HFFc6 (cell line): ENCODE results near the gene TSPAN2. TPM values are rescaled to one million over a fixed set of nuclear protein-coding genes. Genes with fewer than 3 reads are reported as not detected.

Experiments
- DNase-seq: peaks from one replicate; pipeline ENCODE4 v3.0.0-alpha.2; 2018
- H3K27ac Mint-ChIP-seq: 2 replicates; pipeline ENCODE4 v1.8.0; 2020; ENCODE audit warnings: mild to moderate bottlenecking, mixed read lengths
- H3K27me3 Mint-ChIP-seq: 2 replicates; pipeline ENCODE4 v1.8.0; 2021; ENCODE audit warnings: mild to moderate bottlenecking, moderate library complexity, mixed read lengths; ENCODE audit not compliant: insufficient read depth
- H3K36me3 Mint-ChIP-seq: 2 replicates; pipeline ENCODE4 v1.8.0; 2021; ENCODE audit warnings: low read depth, mixed read lengths
- H3K4me1 Mint-ChIP-seq: 2 replicates; pipeline ENCODE4 v1.8.0; 2020; ENCODE audit warnings: low read depth, mixed read lengths
- H3K4me3 Mint-ChIP-seq: 2 replicates; pipeline ENCODE4 v1.8.0; 2020; ENCODE audit warnings: mild to moderate bottlenecking, moderate library complexity, mixed read lengths
- H3K9me3 Mint-ChIP-seq: 2 replicates; pipeline ENCODE4 v1.8.0; 2020; ENCODE audit warnings: mild to moderate bottlenecking, mixed read lengths
- CTCF ChIP-seq: fragments of 200-600 bp; sonication (generic); IDR thresholded peaks from 2 replicates; pipeline ENCODE4 v1.5.0; 2021; ENCODE audit warnings: antibody characterized with exemption, mild to moderate bottlenecking
- total RNA-seq, 6 experiments: library from RNA; stranded (reverse); fragmentation: NEBNext Ultra II Directional; extraction: Animal tissue kit (Norgen Biotek cat#: 25700); gene quantifications; 2 replicates in 1 of 6; 3 replicates in 5 of 6; pipeline ENCODE4 v1.2.3, GENCODE V29; 2021

TSPAN2 gene
- total RNA-seq, 6 experiments from 2014 or later = 4.2 to 6.9 (median 5.1) TPM

GRCh38 chr1:115115521-115116161 lies 26.3 kb upstream of the TSPAN2 start:
- peaks cover 15% of the 10 kb centered on the region for H3K9me3 Mint-ChIP-seq
- peaks cover 51% of the 10 kb centered on the region for H3K4me1 Mint-ChIP-seq
- H3K27me3 Mint-ChIP-seq = no peaks in the 10 kb centered on the region; the same call in 1 of the 2 replicates
- peak overlapping the region; percentile 17; the same call in 1 of the 2 replicates for H3K27ac Mint-ChIP-seq
- no peak for TF ChIP-seq CTCF
- H3K36me3 Mint-ChIP-seq = peaks cover 20% of the 10 kb centered on the region
- no peak overlapping the region for H3K4me3 Mint-ChIP-seq
- no peak for DNase-seq

GRCh38 chr1:115114308-115114707 lies 25.0 kb upstream of the TSPAN2 start:
- H3K4me3 Mint-ChIP-seq = no peak overlapping the region
- H3K27me3 Mint-ChIP-seq = no peaks in the 10 kb centered on the region; the same call in 1 of the 2 replicates
- H3K9me3 Mint-ChIP-seq = peaks cover 10% of the 10 kb centered on the region
- H3K27ac Mint-ChIP-seq = peak overlapping the region; percentile 88
- H3K4me1 Mint-ChIP-seq = peaks cover 51% of the 10 kb centered on the region
- DNase-seq = no peak
- TF ChIP-seq CTCF = no peak
- H3K36me3 Mint-ChIP-seq = 0 out of 2 replicates have a peak, but pooled peaks cover 8% of the 10 kb centered on the region

GRCh38 chr1:115113766-115114165 lies 24.5 kb upstream of the TSPAN2 start:
- H3K27ac Mint-ChIP-seq = peak overlapping the region; percentile 88
- H3K4me1 Mint-ChIP-seq = peaks cover 49% of the 10 kb centered on the region
- no peak for TF ChIP-seq CTCF
- no peak for DNase-seq
- no peaks in the 10 kb centered on the region; the same call in 1 of the 2 replicates for H3K27me3 Mint-ChIP-seq
- H3K4me3 Mint-ChIP-seq = no peak overlapping the region; the same call in 1 of the 2 replicates
- H3K36me3 Mint-ChIP-seq = 0 out of 2 replicates have a peak, but pooled peaks cover 3% of the 10 kb centered on the region
- H3K9me3 Mint-ChIP-seq = peaks cover 4% of the 10 kb centered on the region

GRCh38 chr1:115112496-115113375 lies 23.4 kb upstream of the TSPAN2 start:
- no peak for DNase-seq
- Mint-ChIP-seq H3K27ac (peak overlapping the region; percentile 88; the same call in 1 of the 2 replicates), H3K36me3 (no peaks in the 10 kb centered on the region)

More at GRCh38 chr1:115112496-115113375, 23.4 kb upstream of the TSPAN2 start:
- H3K4me3 Mint-ChIP-seq = no peak overlapping the region; the same call in 1 of the 2 replicates
- peak; percentile 99 for TF ChIP-seq CTCF
- H3K9me3 Mint-ChIP-seq = no peaks in the 10 kb centered on the region
- peaks cover 44% of the 10 kb centered on the region for H3K4me1 Mint-ChIP-seq
- no peaks in the 10 kb centered on the region; the same call in 1 of the 2 replicates for H3K27me3 Mint-ChIP-seq
